NOMO-1 treated with DMSO at 0.1 percent for 48 hours (cell line): Measurements from ENCODE around the gene HSD17B1.
"Not testable (repeated sequence)": the region's sequence is repeated elsewhere in the genome, so short reads cannot be mapped to it uniquely, and the experiment has no call there.

Experiments
- DNase-seq: peaks from one replicate; lab custom pipeline; 2025; ENCODE audit not compliant: unreplicated experiment; lab: John Stamatoyannopoulos, UW

HSD17B1 gene, protein sequence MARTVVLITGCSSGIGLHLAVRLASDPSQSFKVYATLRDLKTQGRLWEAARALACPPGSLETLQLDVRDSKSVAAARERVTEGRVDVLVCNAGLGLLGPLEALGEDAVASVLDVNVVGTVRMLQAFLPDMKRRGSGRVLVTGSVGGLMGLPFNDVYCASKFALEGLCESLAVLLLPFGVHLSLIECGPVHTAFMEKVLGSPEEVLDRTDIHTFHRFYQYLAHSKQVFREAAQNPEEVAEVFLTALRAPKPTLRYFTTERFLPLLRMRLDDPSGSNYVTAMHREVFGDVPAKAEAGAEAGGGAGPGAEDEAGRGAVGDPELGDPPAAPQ

DNA sequence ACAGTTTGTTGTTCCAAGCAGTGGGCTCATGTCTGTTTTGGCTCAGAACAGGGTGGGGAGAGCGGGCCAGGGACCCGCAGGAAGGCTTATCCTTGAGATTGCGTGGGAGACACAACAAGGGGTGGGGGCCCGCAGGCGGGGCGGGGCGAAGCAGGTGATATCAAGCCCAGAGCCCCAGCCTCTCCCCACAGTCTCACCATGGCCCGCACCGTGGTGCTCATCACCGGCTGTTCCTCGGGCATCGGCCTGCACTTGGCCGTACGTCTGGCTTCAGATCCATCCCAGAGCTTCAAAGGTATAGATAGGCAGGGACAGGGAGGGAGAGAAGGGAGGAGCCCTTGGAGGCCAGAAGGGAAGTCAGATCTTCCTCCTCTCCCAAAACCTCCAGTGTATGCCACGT is at the start of gene HSD17B1:
TSS of gene HSD17B1 (plus strand) at position 188 of the 400 bp plus-strand sequence. CDS start at position 199, 11 bp downstream.
- DNase-seq, result not testable (repeated sequence)

DNA sequence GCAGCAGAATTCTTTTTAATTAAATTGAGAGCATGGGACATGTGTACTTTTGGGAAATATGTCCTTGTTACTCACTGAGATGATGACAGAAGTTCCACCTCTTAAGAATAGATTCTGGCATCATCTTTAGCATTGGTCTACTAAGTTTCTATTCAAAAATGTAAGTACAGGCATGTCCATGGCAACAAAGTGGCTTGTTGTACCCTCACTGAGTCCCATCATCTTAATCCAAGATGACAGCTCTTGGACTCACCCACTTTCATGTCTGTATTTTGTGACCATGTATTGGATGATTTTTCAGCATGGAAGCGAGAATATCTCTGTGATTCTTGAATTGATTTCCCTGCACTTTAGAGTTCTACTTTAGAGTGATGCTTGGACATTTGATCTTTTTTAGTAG is 49.8 kb upstream of the HSD17B1 start:
- DNase-seq, result no peak

DNA sequence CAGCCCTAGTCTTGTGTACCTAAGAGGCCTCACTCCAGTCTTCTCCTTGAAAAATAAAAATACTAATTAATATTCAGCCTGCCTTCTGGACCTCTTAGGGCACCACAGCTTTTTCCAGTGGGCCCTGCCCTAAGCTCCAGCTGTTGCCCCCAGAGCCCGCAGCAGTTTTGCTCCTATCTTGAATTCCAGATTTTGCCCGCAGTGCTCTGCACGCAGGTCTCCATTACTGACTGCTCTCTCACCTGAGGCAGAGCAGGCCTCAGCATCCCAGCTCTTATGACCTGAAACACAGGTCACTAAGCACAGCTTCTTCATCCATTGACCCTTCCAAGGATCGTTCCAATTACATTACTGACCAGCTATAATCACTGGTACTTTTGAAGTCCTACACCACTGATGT is 45.1 kb upstream of the HSD17B1 start:
- DNase-seq, result no peak

DNA sequence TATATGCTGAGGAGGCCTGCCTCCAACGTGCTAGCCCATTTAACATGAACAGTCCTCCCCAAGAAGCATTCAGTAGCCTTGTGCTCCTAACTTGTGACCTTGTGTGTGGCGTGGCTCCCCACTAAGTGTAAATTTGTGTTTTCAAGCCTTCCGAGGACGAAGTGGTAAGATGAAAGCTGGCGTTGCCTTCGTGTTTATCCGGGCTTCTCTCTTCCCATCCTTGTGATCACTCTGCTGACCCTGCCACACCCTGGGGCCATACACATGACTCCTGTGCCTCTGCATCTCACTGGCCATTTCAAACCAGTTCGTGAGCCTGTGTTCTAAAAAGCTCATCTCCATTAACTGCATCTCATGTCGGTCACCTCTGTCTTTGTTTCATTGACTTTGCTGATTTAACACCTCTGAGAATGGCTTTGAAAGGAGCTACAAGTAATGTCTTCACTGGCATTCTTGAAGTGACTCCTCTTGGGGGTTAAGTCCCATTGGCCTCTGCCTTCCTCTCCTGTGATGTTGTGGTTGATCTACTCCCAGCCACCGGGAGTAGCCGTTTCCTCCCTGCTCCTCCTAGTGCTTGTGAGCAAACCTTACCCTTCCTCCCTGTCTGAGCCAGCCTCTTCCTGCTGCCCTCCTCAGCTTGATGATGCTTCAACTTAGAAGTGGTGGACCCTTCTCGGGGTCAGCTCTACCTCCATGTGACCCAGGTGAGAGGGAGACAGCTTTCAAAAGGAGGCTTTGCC is 44.1 kb upstream of the HSD17B1 start:
- no peak for DNase-seq

DNA sequence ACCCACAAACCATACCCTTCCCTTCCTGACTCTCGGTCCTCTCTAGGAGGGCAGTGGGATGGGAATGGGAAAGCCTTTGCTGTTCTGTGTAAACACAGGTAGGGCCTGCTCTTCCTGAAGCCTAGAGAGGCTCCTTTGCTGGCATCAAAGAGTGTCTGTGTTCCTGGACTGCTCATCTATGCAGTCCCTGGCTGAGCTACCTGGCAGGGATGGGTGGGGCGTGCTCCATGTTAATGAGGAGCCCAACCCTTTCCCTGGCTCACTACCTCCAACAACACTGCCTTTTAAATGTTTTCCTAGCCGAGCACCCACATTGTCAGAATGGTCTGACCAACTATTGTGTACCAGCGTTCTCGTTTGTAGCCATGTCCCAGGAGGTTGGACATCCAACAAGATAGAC is 43.3 kb upstream of the HSD17B1 start:
- DNase-seq, result no peak

DNA sequence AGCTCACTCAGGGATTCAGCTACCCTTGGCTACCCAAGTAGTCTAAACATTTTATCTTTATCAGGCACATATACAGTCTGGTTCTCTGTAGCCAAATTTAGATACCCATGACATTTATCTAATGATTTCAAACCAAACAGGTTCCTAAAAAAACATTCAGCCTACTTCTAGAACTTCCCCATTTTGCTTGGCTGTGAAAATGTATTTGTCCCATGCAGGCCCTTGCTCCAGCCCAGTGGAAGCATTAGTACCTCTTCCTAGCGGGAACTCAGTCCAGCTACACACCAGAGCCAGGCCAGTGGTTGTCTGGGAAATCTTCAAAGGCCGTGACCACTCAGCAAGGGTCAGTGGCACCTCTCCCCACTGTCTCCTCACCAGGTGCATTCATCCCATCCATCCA is 42.9 kb upstream of the HSD17B1 start:
- peak; percentile 13 for DNase-seq

DNA sequence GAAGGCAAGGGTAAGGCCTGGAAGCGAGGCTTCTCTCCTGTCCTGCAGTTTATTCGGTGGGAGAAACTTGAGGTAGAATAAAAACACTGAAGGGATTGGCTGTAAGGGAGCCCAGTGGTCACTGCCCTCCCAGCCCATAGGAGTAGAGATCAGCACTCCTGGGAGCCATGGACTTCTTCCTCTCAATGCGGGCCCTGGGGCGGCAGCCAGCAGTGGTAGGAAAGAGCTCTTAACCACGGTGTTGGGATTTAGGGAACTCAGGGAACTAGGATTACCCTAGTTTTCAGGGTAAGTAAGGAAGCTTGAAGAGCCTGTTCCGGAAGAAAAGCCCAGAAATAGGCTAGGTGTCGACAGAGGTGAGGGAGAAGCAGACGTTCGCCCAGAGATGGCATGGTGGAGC is 40.5 kb upstream of the HSD17B1 start:
- no peak for DNase-seq

DNA sequence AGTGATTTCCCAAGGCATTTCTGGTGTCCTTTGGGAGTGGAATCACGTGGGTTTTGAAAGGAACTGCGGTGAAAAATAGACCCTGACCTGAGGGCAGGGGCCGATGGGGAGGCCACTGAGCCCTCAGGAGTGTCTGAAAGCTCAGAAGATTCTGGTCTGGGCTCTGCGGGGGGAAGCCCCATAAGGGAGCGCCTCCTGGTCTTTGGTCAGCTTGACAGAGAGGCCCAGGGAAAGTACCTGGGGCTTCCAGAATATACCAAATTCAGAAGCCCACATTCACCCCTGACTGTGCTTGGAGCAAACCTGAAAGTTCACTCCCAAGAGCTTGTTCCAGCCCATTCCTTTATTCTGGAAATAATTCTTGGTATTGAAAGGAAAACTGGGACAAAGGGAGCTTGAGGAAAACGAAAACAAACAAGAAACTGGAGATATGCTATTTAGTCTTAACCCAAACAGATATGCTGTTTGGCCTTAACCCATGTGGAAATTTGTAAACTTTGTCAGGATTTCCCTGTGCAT is 39.9 kb upstream of the HSD17B1 start:
- no peak for DNase-seq

DNA sequence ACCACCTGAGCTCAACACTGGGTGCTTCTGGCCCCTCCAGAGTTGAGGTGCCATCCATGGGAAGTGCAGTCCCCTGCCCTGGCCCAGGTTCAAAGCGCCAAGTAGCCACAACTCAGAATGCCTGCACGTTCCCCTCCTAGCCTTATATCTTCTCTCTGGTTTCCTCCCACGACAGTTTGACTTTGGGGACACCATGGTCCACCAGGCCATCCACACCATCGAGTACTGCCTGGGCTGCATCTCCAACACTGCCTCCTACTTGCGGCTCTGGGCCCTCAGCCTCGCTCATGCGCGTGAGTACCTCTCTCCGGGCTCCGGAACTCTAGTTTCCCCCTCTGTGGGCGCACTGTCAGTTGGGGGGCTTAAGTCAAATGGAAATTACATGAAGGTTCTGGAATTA is 39.0 kb upstream of the HSD17B1 start:
- DNase-seq, result no peak

DNA sequence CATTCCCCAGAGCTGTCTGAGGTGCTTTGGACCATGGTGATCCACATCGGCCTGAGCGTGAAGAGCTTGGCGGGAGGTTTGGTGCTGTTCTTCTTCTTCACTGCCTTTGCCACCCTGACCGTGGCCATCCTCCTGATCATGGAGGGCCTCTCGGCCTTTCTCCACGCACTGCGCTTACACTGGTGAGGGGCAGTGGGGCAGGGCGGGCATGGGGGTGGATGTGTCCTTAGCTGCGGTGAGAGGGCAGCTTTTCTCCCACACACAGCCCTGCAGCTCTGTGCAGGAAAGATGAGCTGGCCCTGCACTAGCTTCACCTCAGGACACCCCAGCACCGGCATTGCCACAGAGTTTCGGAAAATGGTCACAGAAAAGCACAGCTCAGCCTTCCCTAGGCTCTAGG is 38.4 kb upstream of the HSD17B1 start:
- DNase-seq, result no peak

DNA sequence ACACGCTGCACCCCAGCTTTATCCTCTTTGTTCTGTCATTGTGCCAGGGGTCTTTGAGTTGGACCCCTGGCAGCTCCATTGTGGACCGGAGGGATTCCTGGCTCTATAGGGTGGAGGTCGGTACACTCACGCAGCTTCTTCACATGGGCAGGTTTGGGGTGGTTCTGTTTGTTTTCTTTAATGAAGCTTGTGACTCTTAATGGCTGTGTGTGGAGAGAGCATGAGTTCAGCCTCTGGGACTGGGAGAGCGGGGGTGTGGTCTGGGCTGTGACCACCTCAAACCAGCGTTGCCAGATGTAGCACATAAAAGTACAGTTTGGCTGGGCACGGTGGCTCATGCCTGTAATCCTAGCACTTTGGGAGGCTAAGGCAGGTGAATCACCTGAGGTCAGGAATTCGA is 37.9 kb upstream of the HSD17B1 start:
- DNase-seq, result no peak

DNA sequence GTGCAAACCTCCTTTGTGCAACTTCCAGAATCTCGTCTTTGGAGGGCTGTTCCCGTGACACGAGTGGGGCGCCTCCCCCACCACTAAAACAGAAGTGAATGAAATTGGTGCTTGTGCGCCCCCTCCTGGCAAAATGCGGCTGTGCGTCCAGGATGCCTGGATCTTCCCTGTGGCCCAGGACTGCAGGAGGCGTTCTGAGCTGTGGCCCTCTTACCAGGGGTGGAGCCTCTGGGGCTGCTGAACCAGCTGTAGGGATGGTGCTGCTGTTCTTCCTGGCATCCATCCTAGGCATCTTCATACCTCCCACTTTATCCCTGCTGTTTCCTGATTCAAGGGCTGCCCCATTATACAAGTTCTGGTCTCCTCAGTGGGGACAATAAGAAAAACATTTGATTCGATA is 35.2 kb upstream of the HSD17B1 start:
- peak; percentile 70 for DNase-seq

DNA sequence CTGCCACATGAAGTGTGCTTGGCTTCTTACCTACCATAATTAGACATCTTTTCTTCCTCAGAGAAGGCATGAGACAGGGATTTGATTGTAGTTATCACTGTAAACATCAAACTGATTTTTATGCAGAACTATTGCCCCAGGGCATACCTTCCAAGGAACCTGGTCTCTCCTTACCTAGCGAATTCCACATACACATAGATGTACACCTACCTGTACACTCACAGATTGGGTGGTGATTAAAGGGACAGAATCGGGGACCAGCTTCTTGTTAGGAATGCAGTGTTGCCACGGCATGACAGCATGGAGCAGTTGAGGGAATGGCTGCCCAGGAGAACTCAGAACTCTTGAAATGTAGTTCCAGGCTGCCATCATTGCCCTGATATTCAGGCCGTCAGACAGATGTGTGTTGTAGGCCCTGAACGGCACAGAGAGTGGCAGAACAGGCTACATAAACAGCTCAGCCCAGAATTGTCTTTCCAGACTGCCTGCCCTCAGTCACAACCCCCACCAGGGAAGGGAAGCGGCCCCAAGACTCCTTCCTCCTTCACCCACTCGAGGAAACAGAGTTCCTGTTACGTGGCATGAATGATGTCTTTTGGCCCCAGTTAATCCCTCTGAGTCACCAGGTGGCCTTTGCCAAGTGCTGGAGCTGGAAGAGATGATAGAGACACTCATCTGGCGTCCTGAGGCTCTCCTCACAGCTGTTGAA is 34.5 kb upstream of the HSD17B1 start:
- DNase-seq, result peak; percentile 45

DNA sequence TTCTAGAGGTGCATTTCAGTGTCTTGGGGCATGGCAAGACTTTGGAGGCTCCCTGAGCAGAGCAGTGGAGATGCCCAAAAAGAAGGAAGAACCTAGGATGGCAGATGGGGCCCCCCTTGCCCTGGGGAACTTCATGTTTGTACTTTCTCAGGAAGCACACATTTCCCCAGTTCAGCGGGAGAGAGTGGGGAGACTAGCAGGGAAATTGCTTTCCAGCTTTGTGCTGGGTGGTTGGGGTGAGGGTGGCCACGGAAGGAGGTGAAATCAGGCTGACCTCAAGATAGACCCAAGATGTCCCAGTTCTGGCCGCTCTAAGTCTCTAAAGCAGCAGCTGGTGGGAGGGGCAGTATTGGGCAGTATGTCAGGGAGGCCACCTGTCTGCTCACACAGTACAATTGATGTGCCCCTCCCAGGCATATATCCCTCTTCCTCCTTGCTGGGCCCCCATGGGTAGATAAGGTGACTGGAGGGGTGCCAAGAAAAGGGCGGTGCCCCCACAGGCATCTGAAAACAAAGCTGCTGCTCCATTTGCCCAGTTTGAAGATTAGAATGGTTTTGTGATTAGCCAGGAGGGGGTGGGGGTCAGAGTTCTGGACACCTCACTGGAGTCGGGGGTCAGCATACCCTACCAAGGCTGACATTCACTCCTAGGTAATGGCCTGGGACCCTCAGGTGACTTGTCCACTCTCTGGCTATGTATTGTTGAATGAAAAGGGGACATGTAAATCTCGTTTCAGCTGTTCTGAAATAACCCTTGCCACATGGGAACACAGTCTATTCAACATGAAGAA is 33.8 kb upstream of the HSD17B1 start:
- no peak for DNase-seq

DNA sequence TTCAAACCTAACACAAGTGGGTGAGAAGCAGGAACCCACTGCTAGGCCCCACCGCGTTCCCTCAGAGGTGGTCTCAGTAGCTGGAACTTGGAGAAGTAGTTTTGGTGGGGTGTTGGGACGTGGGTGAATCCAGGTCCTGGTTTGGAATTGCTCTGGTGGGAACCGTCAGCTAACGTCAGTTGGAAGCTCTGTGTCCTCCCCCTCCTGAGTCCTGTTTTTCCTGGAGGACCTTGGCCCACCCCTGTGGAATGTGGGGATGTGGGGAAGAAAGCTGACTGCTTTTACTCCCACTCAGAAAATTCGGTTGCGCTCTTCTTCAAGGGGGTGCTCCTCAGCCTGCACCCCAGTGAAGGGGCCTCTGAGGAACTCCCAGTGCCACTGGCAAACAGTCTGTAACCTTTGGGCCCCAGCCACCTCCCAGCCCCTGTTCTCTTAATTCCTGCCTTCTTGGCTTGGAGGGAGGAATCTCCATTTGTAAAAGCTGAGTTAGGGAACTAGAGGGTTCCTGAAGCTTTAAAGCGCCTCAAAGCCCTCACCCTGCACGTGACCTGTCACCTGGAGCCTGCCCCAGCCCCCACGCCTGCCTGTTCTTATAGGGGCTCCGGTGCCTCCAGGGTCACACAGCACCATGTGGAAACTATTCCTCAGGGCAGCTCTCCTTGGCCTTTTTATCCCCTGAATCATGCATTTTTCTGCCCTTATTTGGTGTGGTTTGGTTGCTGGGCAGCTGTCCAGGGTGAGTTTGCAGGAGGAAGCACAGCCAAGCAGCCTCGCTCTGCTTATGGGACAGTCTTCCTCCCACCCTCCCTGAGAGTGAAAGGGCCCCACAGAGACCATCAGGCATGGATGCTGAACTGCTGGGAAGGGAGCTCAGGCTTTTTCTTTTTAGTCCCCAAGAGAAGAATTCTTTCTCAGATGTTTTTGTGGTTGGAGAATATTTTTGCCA is 32.9 kb upstream of the HSD17B1 start:
- no peak for DNase-seq

DNA sequence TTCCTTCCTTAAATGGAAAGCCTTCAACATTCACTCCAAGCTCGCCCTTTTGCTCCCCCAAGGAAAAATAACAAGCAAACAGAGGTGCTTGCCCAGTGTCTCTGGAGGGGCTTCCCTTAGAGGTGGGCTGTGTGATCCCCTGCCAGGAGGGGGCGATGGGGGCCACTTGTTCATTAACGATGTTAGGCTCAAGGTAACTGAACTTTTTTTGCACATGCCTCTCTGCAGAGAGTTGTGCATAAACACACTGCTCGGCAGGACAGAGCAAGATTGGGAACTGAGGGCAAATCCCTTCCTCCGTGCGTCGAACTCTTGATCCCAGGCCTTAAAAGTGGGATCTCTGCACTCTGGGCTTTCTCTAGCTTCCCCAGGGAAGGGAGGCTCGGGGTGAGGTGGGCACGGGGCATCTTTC is 32.2 kb upstream of the HSD17B1 start:
- no peak for DNase-seq

DNA sequence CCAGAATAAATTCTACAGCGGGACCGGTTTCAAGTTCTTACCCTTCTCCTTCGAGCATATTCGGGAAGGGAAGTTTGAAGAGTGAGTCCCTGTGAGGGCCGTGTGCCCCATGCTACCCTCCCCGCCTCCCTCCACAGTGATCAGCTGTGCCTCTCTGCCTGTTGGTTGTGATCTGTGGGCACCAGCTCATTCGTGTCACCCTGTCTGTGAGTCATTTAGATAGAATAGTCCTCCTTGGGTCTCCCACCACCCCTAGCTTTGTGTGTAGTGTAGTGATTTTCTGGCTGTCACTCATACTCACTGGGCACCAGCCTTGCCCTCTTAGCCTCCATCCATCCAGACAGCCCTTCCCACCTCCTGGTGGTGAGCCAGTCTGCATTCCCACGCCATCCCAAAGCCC is 31.7 kb upstream of the HSD17B1 start:
- DNase-seq, result no peak

DNA sequence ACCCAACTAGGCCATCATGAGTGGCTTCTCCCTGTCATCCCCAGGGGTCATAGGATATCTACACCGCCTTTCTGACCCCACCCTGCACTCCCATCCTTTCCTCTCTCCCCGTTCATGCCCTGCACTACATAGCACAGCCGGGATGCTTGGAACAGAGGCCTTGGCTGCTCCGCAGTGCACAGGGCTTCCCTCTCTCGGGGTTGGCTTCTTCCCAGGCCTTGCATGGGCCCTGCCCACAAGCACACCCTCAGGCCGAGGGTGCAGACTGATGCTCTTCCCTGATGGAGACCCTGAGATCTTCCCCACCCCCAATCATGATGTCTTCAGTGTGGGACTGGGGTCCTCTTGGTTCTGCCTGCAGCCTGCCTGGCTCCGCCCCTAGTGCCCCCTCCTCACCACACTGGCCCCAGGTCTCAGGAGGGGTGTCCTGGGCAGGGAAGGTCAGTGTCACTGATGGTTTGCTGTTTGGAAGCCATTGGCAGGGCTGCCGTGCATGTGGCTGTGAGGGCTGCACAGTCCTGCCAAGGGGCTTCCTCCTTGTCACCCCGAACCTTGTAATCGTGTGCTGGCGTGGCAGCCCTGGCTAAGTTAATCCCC is 31.0 kb upstream of the HSD17B1 start:
- no peak for DNase-seq

DNA sequence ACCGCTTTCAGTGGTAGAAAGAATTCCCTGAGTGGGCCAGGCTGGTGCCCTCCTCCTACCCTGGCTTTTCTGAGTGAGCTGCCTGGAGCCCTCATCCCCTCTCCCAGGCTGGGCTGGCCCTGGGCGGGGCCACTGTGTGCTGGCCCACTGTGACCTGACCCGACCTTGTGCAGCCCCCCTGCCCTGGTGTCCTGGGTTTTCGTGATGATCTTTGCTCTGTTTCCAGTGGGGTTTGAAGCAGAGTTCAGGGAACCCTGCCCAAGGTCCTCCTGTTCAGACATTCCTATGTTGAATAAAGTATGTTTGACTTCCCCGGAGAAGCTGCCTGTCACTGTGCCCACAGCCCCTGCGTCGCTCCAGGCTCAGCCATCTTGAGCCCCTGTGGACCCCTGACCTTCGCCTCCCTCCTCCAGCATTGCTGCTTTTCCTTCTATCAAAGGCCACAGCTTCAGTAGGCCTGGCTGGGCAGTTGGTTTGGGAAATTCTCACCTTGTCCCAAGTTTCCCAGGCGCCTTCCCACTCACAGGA is 30.4 kb upstream of the HSD17B1 start:
- no peak for DNase-seq
